Measurements from ENCODE around the gene OR2T6. TPM values are rescaled to one million over a fixed set of nuclear protein-coding genes. Genes with fewer than 3 reads are reported as not detected.
A peak's percentile ranks its signal among the peaks of the same experiment; 100 is the strongest.

OR2T6 gene
- total RNA-seq = not detected

GRCh38 chr1:248375446-248375845 lies at the start of gene OR2T6:
Gene OR2T6, plus strand, starts transcription at chr1:248375746. Its CDS starts 11,863 bp downstream, at chr1:248387609.
- no peak for ATAC-seq
- Mint-ChIP-seq H3K27ac (no peak within 1 kb of the TSS), H3K36me3 (no peaks in the 10 kb centered on the region), H3K9me3 (no peaks in the 10 kb centered on the region)
- no peak for DNase-seq (ENCODE audit: low spot score in 2 of 2)

GRCh38 chr1:248343451-248343850 lies 32.1 kb upstream of the OR2T6 start:
- ATAC-seq (no peak), DNase-seq (ENCODE audit: low spot score in 2 of 2) (no peak)
- H3K27ac Mint-ChIP-seq = no peak overlapping the region
- H3K9me3 Mint-ChIP-seq = no peaks in the 10 kb centered on the region
- no peaks in the 10 kb centered on the region for H3K36me3 Mint-ChIP-seq

- Mint-ChIP-seq H3K27ac (no peak within 1 kb of the TSS), H3K9me3 (no peaks in the 10 kb centered on the region), H3K36me3 (no peaks in the 10 kb centered on the region)
- ATAC-seq (no peak), DNase-seq (ENCODE audit: low spot score in 2 of 2) (no peak)
Measured at GRCh38 chr1:248348475-248348874, 27.1 kb upstream of the OR2T6 start, which contains the start of gene OR14C36. Gene OR14C36, plus strand, starts transcription at chr1:248348775. Its CDS starts 0 bp downstream, at chr1:248348775.

- H3K9me3 Mint-ChIP-seq = no peaks in the 10 kb centered on the region
- no peak for ATAC-seq
- H3K36me3 Mint-ChIP-seq = no peaks in the 10 kb centered on the region
- H3K27ac Mint-ChIP-seq = no peak overlapping the region
- no peak for DNase-seq (ENCODE audit: low spot score in 2 of 2)
Measured at GRCh38 chr1:248359415-248359814, 16.1 kb upstream of the OR2T6 start.

- DNase-seq (ENCODE audit: low spot score in 2 of 2) = no peak
- ATAC-seq = no peak
- Mint-ChIP-seq H3K9me3 (no peaks in the 10 kb centered on the region), H3K27ac (peak within 1 kb of the TSS in 1 of 2 donors; percentile 40), H3K36me3 (no peaks in the 10 kb centered on the region)
Measured at GRCh38 chr1:248361121-248361715, 14.3 kb upstream of the OR2T6 start, which contains the start of gene OR2T4. Gene OR2T4, plus strand, starts transcription at chr1:248361665. Its CDS starts 0 bp downstream, at chr1:248361665.

- ATAC-seq = no peak
- no peak overlapping the region for H3K27ac Mint-ChIP-seq
- DNase-seq (ENCODE audit: low spot score in 2 of 2) = no peak
- no peaks in the 10 kb centered on the region for H3K36me3 Mint-ChIP-seq
- no peaks in the 10 kb centered on the region for H3K9me3 Mint-ChIP-seq
Measured at GRCh38 chr1:248366609-248367008, 8.9 kb upstream of the OR2T6 start.

GRCh38 chr1:248372394-248372793 lies 3.2 kb upstream of the OR2T6 start:
- H3K9me3 Mint-ChIP-seq = no peaks in the 10 kb centered on the region
- no peak overlapping the region for H3K27ac Mint-ChIP-seq
- DNase-seq (ENCODE audit: low spot score in 2 of 2) (no peak), ATAC-seq (no peak)
- no peaks in the 10 kb centered on the region for H3K36me3 Mint-ChIP-seq

- H3K9me3 Mint-ChIP-seq = no peaks in the 10 kb centered on the region
- DNase-seq (ENCODE audit: low spot score in 2 of 2) = no peak
- no peak overlapping the region for H3K27ac Mint-ChIP-seq
- no peaks in the 10 kb centered on the region for H3K36me3 Mint-ChIP-seq
- no peak for ATAC-seq
Measured at GRCh38 chr1:248373761-248374160, 1.8 kb upstream of the OR2T6 start.

GRCh38 chr1:248376916-248377315 lies 1.4 kb downstream of the OR2T6 start:
- ATAC-seq = no peak

GRCh38 chr1:248380854-248381253 lies 5.3 kb downstream of the OR2T6 start:
- H3K36me3 Mint-ChIP-seq = no peaks in the 10 kb centered on the region
- no peak for ATAC-seq
- no peaks in the 10 kb centered on the region for H3K9me3 Mint-ChIP-seq
- no peak for DNase-seq (ENCODE audit: low spot score in 2 of 2)
- no peak overlapping the region for H3K27ac Mint-ChIP-seq

More at GRCh38 chr1:248376916-248377315, 1.4 kb downstream of the OR2T6 start:
- H3K27ac Mint-ChIP-seq = no peak overlapping the region
- H3K9me3 Mint-ChIP-seq = no peaks in the 10 kb centered on the region
- H3K36me3 Mint-ChIP-seq = no peaks in the 10 kb centered on the region
- no peak for DNase-seq (ENCODE audit: low spot score in 2 of 2)

GRCh38 chr1:248388426-248388825 lies 12.9 kb downstream of the OR2T6 start:
- Mint-ChIP-seq H3K9me3 (peaks cover 0 to 6% of the 10 kb centered on the region in 2 donors), H3K27ac (no peak overlapping the region), H3K36me3 (no peaks in the 10 kb centered on the region)
- DNase-seq (ENCODE audit: low spot score in 2 of 2) (no peak), ATAC-seq (no peak)

- ATAC-seq (no peak), DNase-seq (ENCODE audit: low spot score in 2 of 2) (no peak)
- peaks cover 0 to 12% of the 10 kb centered on the region in 2 donors for H3K36me3 Mint-ChIP-seq
- no peak overlapping the region for H3K27ac Mint-ChIP-seq
- H3K9me3 Mint-ChIP-seq = no peaks in the 10 kb centered on the region
Measured at GRCh38 chr1:248393050-248393449, 17.5 kb downstream of the OR2T6 start.

- DNase-seq (ENCODE audit: low spot score in 2 of 2) (no peak), ATAC-seq (no peak)
- Mint-ChIP-seq H3K36me3 (no peaks in the 10 kb centered on the region), H3K9me3 (peaks cover 3 to 4% of the 10 kb centered on the region in 2 donors), H3K27ac (no peak within 1 kb of the TSS)
Measured at GRCh38 chr1:248402748-248403147, 27.2 kb downstream of the OR2T6 start, which contains the start of gene OR2T1. Gene OR2T1, plus strand, starts transcription at chr1:248403048. Its CDS starts 3,100 bp downstream, at chr1:248406148.

GRCh38 chr1:248404024-248404423 lies 28.5 kb downstream of the OR2T6 start:
- ATAC-seq = no peak
- H3K27ac Mint-ChIP-seq = no peak overlapping the region
- H3K36me3 Mint-ChIP-seq = no peaks in the 10 kb centered on the region
- H3K9me3 Mint-ChIP-seq = peaks cover 4% of the 10 kb centered on the region in 2 donors
- DNase-seq (ENCODE audit: low spot score in 2 of 2) = no peak

GRCh38 chr1:248406721-248407692 lies 31.5 kb downstream of the OR2T6 start:
- ATAC-seq = peak; percentile 16 to 86
- H3K9me3 Mint-ChIP-seq = peaks cover 10 to 14% of the 10 kb centered on the region in 2 donors

GRCh38 chr1:248416226-248416625 lies 40.7 kb downstream of the OR2T6 start:
- no peak for DNase-seq (ENCODE audit: low spot score in 2 of 2)
- Mint-ChIP-seq H3K27ac (peak overlapping the region in 1 of 2 donors; percentile 41), H3K9me3 (peaks cover 6 to 8% of the 10 kb centered on the region in 2 donors), H3K36me3 (peaks cover 8 to 20% of the 10 kb centered on the region in 2 donors)
- no peak for ATAC-seq

More at GRCh38 chr1:248406721-248407692, 31.5 kb downstream of the OR2T6 start:
- no peak for DNase-seq (ENCODE audit: low spot score in 2 of 2)
- peak overlapping the region in 1 of 2 donors; percentile 63 for H3K27ac Mint-ChIP-seq
- peaks cover 0 to 7% of the 10 kb centered on the region in 2 donors for H3K36me3 Mint-ChIP-seq

- H3K36me3 Mint-ChIP-seq = peaks cover 8 to 25% of the 10 kb centered on the region in 2 donors
- no peak for DNase-seq (ENCODE audit: low spot score in 2 of 2)
- peak overlapping the region in 1 of 2 donors; percentile 45 for H3K27ac Mint-ChIP-seq
- peaks cover 9 to 10% of the 10 kb centered on the region in 2 donors for H3K9me3 Mint-ChIP-seq
- ATAC-seq = no peak
Measured at GRCh38 chr1:248417854-248418253, 42.3 kb downstream of the OR2T6 start.
